ENCODE measurements around the gene CFAP61.

GRCh38 chr20:20012541-20012940 lies 39.8 kb upstream of the CFAP61 start:
- TF ChIP-seq CTCF (IDR thresholded peaks at IDR 0.05) (no peak), POLR2AphosphoS5 (IDR thresholded peaks at IDR 0.05) (no peak)
